Upper lobe of left lung (tissue), 6 donors: ENCODE results near the gene SND1. TPM values are rescaled to one million over a fixed set of nuclear protein-coding genes. Genes with fewer than 3 reads are reported as not detected.

ENCODE experiments used
- ATAC-seq, 2 donors: fragments of 200-7000 bp; cut with Tn5 transposase; one replicate each; pipeline ENCODE4 v1.9.1; 2022; ENCODE audit warnings: mild to moderate bottlenecking in 2 of 2, moderate library complexity in 2 of 2; ENCODE audit not compliant: low FRiP score in 2 of 2
- DNase-seq, 2 donors: peaks; one replicate each; pipeline ENCODE4 v3.0.0-alpha.2; 2019 to 2020
- H3K27ac ChIP-seq, 4 donors: fragments of 200-600 bp; sonication (generic); one replicate each; pipeline ENCODE4 v1.5.1; 2016 to 2019
- H3K27me3 ChIP-seq, 4 donors: fragments of 200-600 bp; sonication (generic); one replicate each; pipeline ENCODE4 v1.5.1; 2017 to 2019
- H3K36me3 ChIP-seq, 4 donors: fragments of 200-600 bp; sonication (generic); one replicate each; pipeline ENCODE4 v1.5.1; 2016 to 2019
- H3K4me1 ChIP-seq, 4 donors: fragments of 200-600 bp; sonication (generic); one replicate each; pipeline ENCODE4 v1.5.1; 2018 to 2019
- H3K4me3 ChIP-seq, 4 donors: fragments of 200-600 bp; sonication (generic); one replicate each; pipeline ENCODE4 v1.5.1; 2017 to 2019; ENCODE audit warnings: mild to moderate bottlenecking in 2 of 4, moderate library complexity in 1 of 4
- H3K9me3 ChIP-seq, 4 donors: fragments of 200-600 bp; sonication (generic); one replicate each; pipeline ENCODE4 v1.5.1; 2018 to 2019
- EP300 ChIP-seq, 4 donors: sonication (generic); formaldehyde crosslinking; IDR thresholded peaks; one replicate each; pipeline ENCODE4 v1.5.1; 2017; ENCODE audit warnings: antibody characterized with exemption in 4 of 4, control low read depth in 2 of 4
- POLR2A ChIP-seq, 4 donors: fragments of 450-650 bp; IDR thresholded peaks; one replicate each; pipeline ENCODE4 v1.5.1; 2016 to 2017; ENCODE audit warnings: antibody characterized with exemption in 4 of 4, mild to moderate bottlenecking in 2 of 4
- POLR2AphosphoS5 ChIP-seq, 2 donors: sonication (generic); formaldehyde crosslinking; IDR thresholded peaks; one replicate each; pipeline ENCODE4 v1.5.1; 2017; ENCODE audit warnings: antibody characterized with exemption in 2 of 2
- WGBS, 2 donors: methylation state at CpG; one replicate each; pipeline ENCODE4 v1.1.5; 2017 to 2018; 5-methylcytosine and 5-hydroxymethylcytosine counted together
- total RNA-seq, 6 donors: library from RNA; depleted of rRNA in 4 of 6; stranded (reverse); fragments of >200 nt in 4 of 6; gene quantifications; one replicate each; pipeline versions ENCODE4 v1.1.0 to v1.2.1, GENCODE V29; 2016 to 2021
- TF ChIP-seq, protein P1 (sequence below), 6 experiments: fragments of 450-650 bp in 4 of 6; fragments of 200-600 bp in 2 of 6; sonication (generic) in 2 of 6; IDR thresholded peaks; one replicate each; pipeline ENCODE4 v1.5.1; 2016 to 2019; ENCODE audit warnings: antibody characterized with exemption in 6 of 6
- donor health status: DM: no; HTN: no; CAD: no; lungs with moderate emphysema.
- donor health status: DM: no; HTN: yes; CAD: no; lungs with severe emphysema.

The SND1 gene
- total RNA-seq, 6 donors from 2014 or later: 107 to 167 (median 121) TPM

DNA sequence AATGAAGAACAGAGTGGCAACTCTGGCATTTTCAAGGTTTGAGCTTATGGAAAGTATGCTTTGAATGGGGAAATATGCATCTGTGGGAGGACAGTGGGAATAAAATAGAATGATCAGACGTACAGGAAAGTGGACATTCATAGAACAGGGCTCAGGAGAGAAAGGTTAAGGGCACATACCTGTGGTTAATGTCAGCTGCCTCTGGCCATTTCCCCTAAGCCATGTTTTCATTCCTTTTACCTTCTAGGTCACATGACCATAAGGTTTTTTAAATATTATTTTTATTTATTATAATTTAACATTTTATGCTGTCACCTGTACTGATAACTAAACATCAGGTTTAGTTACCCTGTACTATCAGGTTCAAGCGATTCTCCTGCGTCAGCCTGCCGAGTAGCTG is 326.4 kb downstream of the SND1 start:
- DNase-seq: no peak
- TF ChIP-seq POLR2A (IDR thresholded peaks at IDR 0.05): no peak
- no peak for TF ChIP-seq POLR2AphosphoS5 (IDR thresholded peaks at IDR 0.05)
- TF ChIP-seq EP300 (IDR thresholded peaks at IDR 0.05): no peak
- TF ChIP-seq, protein P1, sequence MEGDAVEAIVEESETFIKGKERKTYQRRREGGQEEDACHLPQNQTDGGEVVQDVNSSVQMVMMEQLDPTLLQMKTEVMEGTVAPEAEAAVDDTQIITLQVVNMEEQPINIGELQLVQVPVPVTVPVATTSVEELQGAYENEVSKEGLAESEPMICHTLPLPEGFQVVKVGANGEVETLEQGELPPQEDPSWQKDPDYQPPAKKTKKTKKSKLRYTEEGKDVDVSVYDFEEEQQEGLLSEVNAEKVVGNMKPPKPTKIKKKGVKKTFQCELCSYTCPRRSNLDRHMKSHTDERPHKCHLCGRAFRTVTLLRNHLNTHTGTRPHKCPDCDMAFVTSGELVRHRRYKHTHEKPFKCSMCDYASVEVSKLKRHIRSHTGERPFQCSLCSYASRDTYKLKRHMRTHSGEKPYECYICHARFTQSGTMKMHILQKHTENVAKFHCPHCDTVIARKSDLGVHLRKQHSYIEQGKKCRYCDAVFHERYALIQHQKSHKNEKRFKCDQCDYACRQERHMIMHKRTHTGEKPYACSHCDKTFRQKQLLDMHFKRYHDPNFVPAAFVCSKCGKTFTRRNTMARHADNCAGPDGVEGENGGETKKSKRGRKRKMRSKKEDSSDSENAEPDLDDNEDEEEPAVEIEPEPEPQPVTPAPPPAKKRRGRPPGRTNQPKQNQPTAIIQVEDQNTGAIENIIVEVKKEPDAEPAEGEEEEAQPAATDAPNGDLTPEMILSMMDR (IDR thresholded peaks at IDR 0.05): no peak
- Histone ChIP-seq H3K9me3 (peaks cover 0 to 16% (median 7%) of the 10 kb centered on the region in 4 donors), H3K27ac (no peak overlapping the region), H3K36me3 (peaks cover 0 to 9% (median 0%) of the 10 kb centered on the region in 4 donors), H3K4me3 (no peak overlapping the region), H3K27me3 (no peaks in the 10 kb centered on the region), H3K4me1 (peaks cover 4 to 14% (median 8%) of the 10 kb centered on the region in 4 donors)
- 94 to 95% methylated on average over 4 of the region's 4 CpGs for WGBS, 2 donors
- no peak for ATAC-seq

DNA sequence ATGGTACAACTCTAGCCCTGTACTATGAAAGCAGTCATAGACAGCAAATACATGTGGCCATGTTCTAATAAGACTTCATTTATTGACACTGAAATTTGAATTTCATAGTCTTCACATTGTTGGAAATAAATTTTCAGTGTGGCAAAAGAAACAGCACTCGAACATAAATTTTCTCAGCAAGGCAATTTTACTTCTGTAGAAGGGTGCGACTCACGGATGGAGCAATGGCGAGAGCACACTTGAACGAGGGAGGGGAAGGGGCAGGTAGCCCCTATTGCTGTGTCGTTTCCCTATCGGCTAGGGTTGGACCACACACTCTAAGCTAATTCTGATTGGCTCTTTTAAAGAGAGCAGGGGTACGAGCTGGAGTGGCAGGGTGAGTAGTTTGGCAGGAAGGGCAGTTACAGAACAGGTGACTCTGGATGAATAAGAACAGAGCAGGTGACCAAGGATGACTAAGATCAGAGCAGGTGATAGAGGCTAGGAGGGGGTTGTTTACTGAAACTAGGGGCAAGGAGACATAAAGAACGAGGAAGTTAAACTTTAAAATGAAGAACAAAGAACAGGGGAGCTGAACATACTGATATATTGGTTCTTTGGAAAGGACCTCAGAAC is 327.2 kb downstream of the SND1 start:
- H3K27ac ChIP-seq: no peak overlapping the region
- DNase-seq: no peak
- ATAC-seq: no peak
- H3K36me3 ChIP-seq: peaks cover 0 to 9% (median 0%) of the 10 kb centered on the region in 4 donors
- peaks cover 0 to 16% (median 7%) of the 10 kb centered on the region in 4 donors for H3K9me3 ChIP-seq
- WGBS, 2 donors: 95 to 97% methylated on average over 9 of the region's 9 CpGs
- H3K27me3 ChIP-seq: no peaks in the 10 kb centered on the region
- TF ChIP-seq POLR2AphosphoS5 (IDR thresholded peaks at IDR 0.05) (no peak), POLR2A (IDR thresholded peaks at IDR 0.05) (no peak), EP300 (IDR thresholded peaks at IDR 0.05) (no peak)
- TF ChIP-seq, protein P1 (IDR thresholded peaks at IDR 0.05): no peak
- peaks cover 4 to 22% (median 8%) of the 10 kb centered on the region in 4 donors for H3K4me1 ChIP-seq
- no peak overlapping the region for H3K4me3 ChIP-seq

DNA sequence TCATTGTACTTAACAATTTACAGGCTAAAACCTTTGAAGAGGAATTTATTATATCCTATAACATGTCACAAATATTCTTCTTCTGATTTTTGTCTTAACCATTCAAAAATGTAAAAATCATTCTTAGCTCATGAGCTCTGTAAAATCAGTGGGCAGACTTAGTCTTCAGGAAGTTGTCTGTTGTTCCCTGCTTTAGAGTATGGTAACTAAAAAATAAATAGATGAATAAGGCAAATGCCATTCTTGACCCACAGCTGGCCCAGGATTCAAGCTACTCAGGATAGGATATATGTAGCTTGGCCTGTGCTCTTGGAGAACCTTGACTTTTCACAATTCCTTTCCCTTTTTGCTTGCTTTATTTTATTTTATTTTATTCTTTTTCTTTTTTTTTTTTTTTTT is 327.7 kb downstream of the SND1 start:
- no peaks in the 10 kb centered on the region for H3K27me3 ChIP-seq
- no peak for ATAC-seq
- H3K36me3 ChIP-seq: peaks cover 0 to 9% (median 0%) of the 10 kb centered on the region in 4 donors
- H3K9me3 ChIP-seq: peaks cover 0 to 16% (median 7%) of the 10 kb centered on the region in 4 donors
- no peak overlapping the region for H3K27ac ChIP-seq
- TF ChIP-seq, protein P1 (IDR thresholded peaks at IDR 0.05): no peak
- TF ChIP-seq POLR2AphosphoS5 (IDR thresholded peaks at IDR 0.05): no peak
- TF ChIP-seq POLR2A (IDR thresholded peaks at IDR 0.05): no peak
- no peak for TF ChIP-seq EP300 (IDR thresholded peaks at IDR 0.05)
- no peak overlapping the region for H3K4me3 ChIP-seq
- no peak for DNase-seq
- H3K4me1 ChIP-seq: peaks cover 4 to 22% (median 8%) of the 10 kb centered on the region in 4 donors

DNA sequence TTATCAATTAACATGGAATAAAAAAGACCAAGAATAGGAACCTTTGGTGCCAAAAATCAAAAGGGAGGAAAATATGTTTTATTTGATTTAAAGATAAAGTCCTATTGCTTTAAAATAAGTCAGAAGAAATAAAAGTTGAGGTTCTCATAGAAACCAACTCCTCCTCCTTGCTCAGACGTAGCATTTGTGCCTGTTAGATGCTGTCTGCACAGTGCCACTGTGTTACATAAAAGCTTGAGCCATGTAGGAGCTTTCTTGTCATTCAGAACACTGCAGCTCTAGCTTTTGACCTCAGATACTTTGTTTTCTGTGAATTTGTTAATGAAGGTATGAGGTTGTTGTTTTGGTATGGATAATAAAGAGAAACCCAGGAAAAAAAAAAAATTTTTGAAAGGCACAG is 328.9 kb downstream of the SND1 start:
- Histone ChIP-seq H3K27ac (no peak overlapping the region), H3K27me3 (no peaks in the 10 kb centered on the region), H3K9me3 (peaks cover 0 to 16% (median 7%) of the 10 kb centered on the region in 4 donors), H3K36me3 (peaks cover 0 to 9% (median 0%) of the 10 kb centered on the region in 4 donors), H3K4me1 (peaks cover 4 to 16% (median 5%) of the 10 kb centered on the region in 4 donors), H3K4me3 (no peak overlapping the region)
- ATAC-seq (no peak), DNase-seq (no peak)
- WGBS, 2 donors: 82 to 83% methylated on average over 1 of the region's 1 CpG
- TF ChIP-seq, protein P1 (IDR thresholded peaks at IDR 0.05): no peak
- no peak for TF ChIP-seq POLR2AphosphoS5 (IDR thresholded peaks at IDR 0.05)
- no peak for TF ChIP-seq EP300 (IDR thresholded peaks at IDR 0.05)
- TF ChIP-seq POLR2A (IDR thresholded peaks at IDR 0.05): no peak

DNA sequence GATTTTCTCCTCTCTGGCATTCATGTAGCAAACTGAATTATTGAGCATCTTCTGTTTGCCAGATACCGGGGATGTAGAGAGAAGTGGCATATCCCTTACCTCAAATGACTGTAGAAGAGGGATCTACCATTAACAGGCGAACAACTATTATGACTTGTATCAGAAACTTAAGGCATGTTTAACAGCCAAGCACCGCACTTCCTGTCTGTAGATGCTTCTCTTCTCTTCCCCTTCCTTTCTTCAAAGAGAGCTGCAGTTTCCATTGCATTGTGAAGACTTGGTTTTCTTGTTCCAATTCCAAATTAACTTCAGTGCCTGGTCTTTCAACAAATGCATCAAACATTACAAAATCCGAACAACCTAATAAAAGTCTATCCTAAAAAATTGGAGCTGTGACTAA is 330.0 kb downstream of the SND1 start:
- Histone ChIP-seq H3K9me3 (peaks cover 0 to 16% (median 7%) of the 10 kb centered on the region in 4 donors), H3K27me3 (no peaks in the 10 kb centered on the region), H3K4me3 (no peak overlapping the region), H3K36me3 (peaks cover 0 to 1% (median 0%) of the 10 kb centered on the region in 4 donors), H3K27ac (no peak overlapping the region), H3K4me1 (peaks cover 0 to 9% (median 0%) of the 10 kb centered on the region in 4 donors)
- ATAC-seq (no peak), DNase-seq (no peak)
- no peak for TF ChIP-seq EP300 (IDR thresholded peaks at IDR 0.05)
- 96 to 97% methylated on average over 4 of the region's 4 CpGs for WGBS, 2 donors
